Frontal cortex (tissue), 4 donors: ENCODE measurements around the gene SCN9A. TPM values are rescaled to one million over a fixed set of nuclear protein-coding genes. Genes with fewer than 3 reads are reported as not detected.
"Not testable (repeated sequence)": the region's sequence is repeated elsewhere in the genome, so short reads cannot be mapped to it uniquely, and the experiment has no call there.

Experiments used
- DNase-seq, 2 donors: peaks; one replicate each; pipeline ENCODE4 v3.0.0; 2012; ENCODE audit warnings: low spot score in 2 of 2
- FAIRE-seq: peaks from 2 replicates; lab custom pipeline; 2012; peaks lifted over from hg19 to GRCh38; lab: Jason Lieb, UNC
- total RNA-seq: library from RNA; depleted of rRNA; stranded (reverse); fragments of >200 nt; gene quantifications from one replicate; pipeline ENCODE4 v1.2.3, GENCODE V29; 2014
- donor health status: control.
- donor health status: control.
- donor health status: control.

SCN9A gene
- total RNA-seq, 1 donor from 2014 or later = 68.5 TPM

GRCh38 chr2:166341426-166341825 lies 34.3 kb downstream of the SCN9A start:
- DNase-seq = no peak
- no peak for FAIRE-seq

GRCh38 chr2:166338831-166339339 lies 36.9 kb downstream of the SCN9A start:
- FAIRE-seq (no peak), DNase-seq (no peak)

GRCh38 chr2:166337932-166338331 lies 37.8 kb downstream of the SCN9A start:
- DNase-seq (no peak), FAIRE-seq (no peak)

- DNase-seq = no peak
- FAIRE-seq = no peak
Observed at GRCh38 chr2:166335284-166335683, 40.5 kb downstream of the SCN9A start.

GRCh38 chr2:166334805-166335204 lies 40.9 kb downstream of the SCN9A start:
- no peak for FAIRE-seq
- no peak for DNase-seq

- DNase-seq = no peak
- no peak for FAIRE-seq
Observed at GRCh38 chr2:166333801-166334200, 41.9 kb downstream of the SCN9A start.

GRCh38 chr2:166332106-166332505 lies 43.6 kb downstream of the SCN9A start:
- no peak for DNase-seq
- FAIRE-seq = no peak

- FAIRE-seq = no peak
Observed at GRCh38 chr2:166331468-166331867, 44.3 kb downstream of the SCN9A start.

GRCh38 chr2:166329465-166329864 lies 46.3 kb downstream of the SCN9A start:
- FAIRE-seq (no peak), DNase-seq (no peak)

More at GRCh38 chr2:166331468-166331867, 44.3 kb downstream of the SCN9A start:
- DNase-seq = no peak

GRCh38 chr2:166328147-166328546 lies 47.6 kb downstream of the SCN9A start:
- no peak for FAIRE-seq
- DNase-seq = no peak

- FAIRE-seq (no peak), DNase-seq (no peak)
Observed at GRCh38 chr2:166321076-166321475, 54.7 kb downstream of the SCN9A start.

- FAIRE-seq (no peak), DNase-seq (no peak)
Observed at GRCh38 chr2:166314022-166314759, 61.6 kb downstream of the SCN9A start.

GRCh38 chr2:166312863-166313262 lies 62.9 kb downstream of the SCN9A start:
- peak; percentile 100 for FAIRE-seq
- not testable (repeated sequence) for DNase-seq

GRCh38 chr2:166307326-166307725 lies 68.4 kb downstream of the SCN9A start:
- DNase-seq (no peak), FAIRE-seq (no peak)

- no peak for FAIRE-seq
- DNase-seq = no peak
Observed at GRCh38 chr2:166304656-166305055, 71.1 kb downstream of the SCN9A start.

- FAIRE-seq (no peak), DNase-seq (no peak)
Observed at GRCh38 chr2:166302036-166302435, 73.7 kb downstream of the SCN9A start.

- DNase-seq (no peak), FAIRE-seq (no peak)
Observed at GRCh38 chr2:166297951-166298350, 77.8 kb downstream of the SCN9A start.

GRCh38 chr2:166293984-166294383 lies 81.8 kb downstream of the SCN9A start:
- no peak for DNase-seq
- no peak for FAIRE-seq

GRCh38 chr2:166285215-166285614 lies 90.5 kb downstream of the SCN9A start:
- DNase-seq (no peak), FAIRE-seq (no peak)

GRCh38 chr2:166284359-166284758 lies 91.4 kb downstream of the SCN9A start:
- FAIRE-seq (no peak), DNase-seq (no peak)

GRCh38 chr2:166282154-166282553 lies 93.6 kb downstream of the SCN9A start:
- DNase-seq (no peak), FAIRE-seq (no peak)

- FAIRE-seq (no peak), DNase-seq (no peak)
Observed at GRCh38 chr2:166278856-166279255, 96.9 kb downstream of the SCN9A start.
